Gastrocnemius medialis (tissue), 4 donors: ENCODE data around the gene STX8. TPM values are rescaled to one million over a fixed set of nuclear protein-coding genes. Genes with fewer than 3 reads are reported as not detected.

ENCODE experiments used
- ATAC-seq, 2 donors: fragments of 150-250 bp; one replicate each; pipeline ENCODE4 v1.9.1; 2016
- DNase-seq, 2 donors: peaks; one replicate each; pipeline ENCODE4 v3.0.0-alpha.2; 2019
- H3K27ac ChIP-seq, 4 donors: fragments of 200-600 bp; sonication (generic); 1 replicate in 1 of 4; 2 replicates in 3 of 4; pipeline ENCODE4 v1.5.1; 2016 to 2018; ENCODE audit warnings: mild to moderate bottlenecking in 2 of 4, moderate library complexity in 1 of 4
- H3K27me3 ChIP-seq, 3 donors: fragments of 200-600 bp; sonication (generic) in 2 of 3; 1 replicate in 1 of 3; 2 replicates in 2 of 3; pipeline versions ENCODE4 v1.5.1 to v1.6.0; 2016 to 2019; ENCODE audit warnings: mild to moderate bottlenecking in 1 of 3, moderate library complexity in 1 of 3
- H3K36me3 ChIP-seq, 2 donors: fragments of 200-600 bp; sonication (generic) in 1 of 2; one replicate each; pipeline ENCODE4 v1.5.1; 2017 to 2018
- H3K4me1 ChIP-seq, 2 donors: fragments of 200-600 bp; sonication (generic) in 1 of 2; one replicate each; pipeline ENCODE4 v1.5.1; 2016 to 2017; ENCODE audit warnings: mild to moderate bottlenecking in 2 of 2
- H3K4me3 ChIP-seq, 4 donors: fragments of 200-600 bp; sonication (generic) in 3 of 4; 1 replicate in 1 of 4; 2 replicates in 3 of 4; pipeline ENCODE4 v1.5.1; 2016 to 2019; ENCODE audit warnings: mild to moderate bottlenecking in 2 of 4
- H3K9me3 ChIP-seq, 3 donors: fragments of 200-600 bp; sonication (generic) in 2 of 3; 1 replicate in 1 of 3; 2 replicates in 2 of 3; pipeline ENCODE4 v1.5.1; 2016 to 2019
- POLR2A ChIP-seq, 2 donors: fragments of 450-650 bp; IDR thresholded peaks; one replicate each; pipeline ENCODE4 v1.6.1; 2017; ENCODE audit warnings: antibody characterized with exemption in 2 of 2, mild to moderate bottlenecking in 2 of 2, moderate library complexity in 2 of 2
- in situ Hi-C, 4 donors: fragments of 200-750 bp; cut with MboI; loops; one replicate each; pipeline versions ENCODE4 v1.15.0 to v1.8.0; 2017; ENCODE audit warnings: low sequenced_read_pairs in 4 of 4
- intact Hi-C: fragments of 100-400 bp; cut with DNase I; formaldehyde crosslinking; loops from one replicate; pipeline ENCODE4 v1.15.1; 2023; ENCODE audit warnings: low total_unique reads
- total RNA-seq, 4 donors: library from RNA; depleted of rRNA; stranded (reverse); fragments of >200 nt; gene quantifications; one replicate each; pipeline versions ENCODE4 v1.1.0 to v1.2.3, GENCODE V29; 2016
- TF ChIP-seq, protein P1 (sequence below), 5 experiments: fragments of 450-650 bp in 3 of 5; fragments of 200-600 bp in 2 of 5; sonication (generic) in 2 of 5; IDR thresholded peaks in 4 of 5; conservative IDR thresholded peaks in 1 of 5; 1 replicate in 4 of 5; 2 replicates in 1 of 5; pipeline ENCODE4 v1.5.1; 2016 to 2019; ENCODE audit warnings: antibody characterized with exemption in 5 of 5, mild to moderate bottlenecking in 3 of 5, moderate library complexity in 3 of 5

The STX8 gene
- total RNA-seq, 4 donors from 2014 or later, result 39.1 to 67.7 (median 58.2) TPM

DNA sequence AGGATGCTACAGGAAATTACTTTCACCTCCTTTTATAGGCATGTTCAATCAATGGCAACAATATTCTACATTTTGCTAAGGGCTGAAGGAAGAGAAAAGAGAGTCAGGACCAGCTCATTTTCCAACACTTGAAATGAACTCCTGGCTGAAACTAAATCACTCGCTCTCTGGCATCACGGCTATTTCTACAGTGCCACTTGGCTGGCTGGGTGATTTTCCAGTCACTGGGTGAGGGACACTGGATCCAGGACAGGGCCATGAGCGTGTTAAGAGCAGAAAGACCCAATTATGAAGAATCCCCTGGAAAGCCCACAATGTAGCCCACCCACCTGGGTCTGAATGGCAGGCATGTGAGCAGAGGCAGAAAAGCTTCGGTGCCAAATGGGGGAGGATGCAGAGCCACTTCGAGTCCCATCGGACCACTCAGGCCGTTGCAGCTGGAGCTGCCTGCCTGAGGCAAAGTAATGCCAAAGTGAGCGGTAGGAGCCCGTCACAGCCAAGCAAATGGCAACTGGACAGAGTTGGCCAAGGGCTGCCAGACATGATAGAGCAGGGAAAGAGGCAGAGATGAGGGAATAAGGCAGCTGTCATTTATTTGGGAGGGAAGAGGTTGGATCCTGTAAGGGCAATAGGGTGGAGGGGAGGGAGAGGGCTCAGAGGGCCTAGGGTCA is 246.2 kb downstream of the STX8 start:
- in situ Hi-C loops, result no loop called here
- H3K27ac ChIP-seq, result peak overlapping the region; percentile 15 to 74 (median 62)
- TF ChIP-seq, protein P1, sequence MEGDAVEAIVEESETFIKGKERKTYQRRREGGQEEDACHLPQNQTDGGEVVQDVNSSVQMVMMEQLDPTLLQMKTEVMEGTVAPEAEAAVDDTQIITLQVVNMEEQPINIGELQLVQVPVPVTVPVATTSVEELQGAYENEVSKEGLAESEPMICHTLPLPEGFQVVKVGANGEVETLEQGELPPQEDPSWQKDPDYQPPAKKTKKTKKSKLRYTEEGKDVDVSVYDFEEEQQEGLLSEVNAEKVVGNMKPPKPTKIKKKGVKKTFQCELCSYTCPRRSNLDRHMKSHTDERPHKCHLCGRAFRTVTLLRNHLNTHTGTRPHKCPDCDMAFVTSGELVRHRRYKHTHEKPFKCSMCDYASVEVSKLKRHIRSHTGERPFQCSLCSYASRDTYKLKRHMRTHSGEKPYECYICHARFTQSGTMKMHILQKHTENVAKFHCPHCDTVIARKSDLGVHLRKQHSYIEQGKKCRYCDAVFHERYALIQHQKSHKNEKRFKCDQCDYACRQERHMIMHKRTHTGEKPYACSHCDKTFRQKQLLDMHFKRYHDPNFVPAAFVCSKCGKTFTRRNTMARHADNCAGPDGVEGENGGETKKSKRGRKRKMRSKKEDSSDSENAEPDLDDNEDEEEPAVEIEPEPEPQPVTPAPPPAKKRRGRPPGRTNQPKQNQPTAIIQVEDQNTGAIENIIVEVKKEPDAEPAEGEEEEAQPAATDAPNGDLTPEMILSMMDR (IDR thresholded peaks at IDR 0.05 in 4 of 5, conservative IDR thresholded peaks at IDR 0.05 in 1 of 5), result no peak
- TF ChIP-seq POLR2A (IDR thresholded peaks at IDR 0.05), result no peak
- peaks cover 6 to 31% of the 10 kb centered on the region in 2 donors for H3K4me1 ChIP-seq
- no peaks in the 10 kb centered on the region for H3K27me3 ChIP-seq
- no peaks in the 10 kb centered on the region for H3K9me3 ChIP-seq
- peak; percentile 63 to 75 for ATAC-seq
- no peaks in the 10 kb centered on the region for H3K36me3 ChIP-seq
- no peak overlapping the region for H3K4me3 ChIP-seq
- intact Hi-C loops, result loop anchor here (5.0 kb wide), 1 partner anchor 38 kb away; no protein-coding TSS in a partner anchor
- DNase-seq, result peak in 1 of 2 donors; percentile 45

DNA sequence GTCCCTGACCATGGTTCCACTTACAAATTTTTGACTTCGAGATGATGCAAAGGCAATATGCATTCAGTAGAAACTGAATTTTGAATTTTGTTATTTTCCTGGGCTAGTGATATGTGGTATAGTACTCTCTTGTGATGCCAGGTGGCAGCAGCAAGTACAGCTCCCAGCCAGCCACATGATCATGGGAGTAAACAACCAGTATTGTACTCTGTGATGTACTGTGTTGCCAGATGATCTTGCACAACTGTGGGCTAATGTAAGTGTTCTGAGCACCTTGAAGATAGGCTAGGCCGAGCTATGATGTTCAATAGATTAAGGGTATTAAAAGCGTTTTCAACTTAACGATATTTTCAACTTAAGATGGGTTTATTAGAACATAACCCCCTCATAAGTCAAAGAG is 250.8 kb downstream of the STX8 start:
- H3K27me3 ChIP-seq, result no peaks in the 10 kb centered on the region
- H3K27ac ChIP-seq, result peak overlapping the region in 1 of 4 donors; percentile 13
- TF ChIP-seq, protein P1 (IDR thresholded peaks at IDR 0.05 in 4 of 5, conservative IDR thresholded peaks at IDR 0.05 in 1 of 5), result peak in 1 of 5 experiments; percentile 18
- TF ChIP-seq POLR2A (IDR thresholded peaks at IDR 0.05), result no peak
- ATAC-seq (peak; percentile 85 to 95), DNase-seq (peak; percentile 52 to 64)
- no peaks in the 10 kb centered on the region for H3K36me3 ChIP-seq
- intact Hi-C loops, result loop anchor here (5.0 kb wide), 1 partner anchor 42 kb away; no protein-coding TSS in a partner anchor
- no peak overlapping the region for H3K4me3 ChIP-seq
- peaks cover 0 to 17% of the 10 kb centered on the region in 2 donors for H3K4me1 ChIP-seq
- no peaks in the 10 kb centered on the region for H3K9me3 ChIP-seq
- in situ Hi-C loops, result no loop called here

GRCh38 chr17:9322326-9322725 is 253.3 kb downstream of the STX8 start:
- ATAC-seq, result no peak
- intact Hi-C loops (no loop called here), in situ Hi-C loops (no loop called here)

GRCh38 chr17:9321890-9322289 is 253.7 kb downstream of the STX8 start:
- no peak for TF ChIP-seq POLR2A (IDR thresholded peaks at IDR 0.05)
- TF ChIP-seq, protein P1 (IDR thresholded peaks at IDR 0.05 in 4 of 5, conservative IDR thresholded peaks at IDR 0.05 in 1 of 5), result no peak
- Histone ChIP-seq H3K27me3 (no peaks in the 10 kb centered on the region), H3K4me1 (peaks cover 0 to 8% of the 10 kb centered on the region in 2 donors), H3K9me3 (no peaks in the 10 kb centered on the region), H3K36me3 (no peaks in the 10 kb centered on the region), H3K27ac (no peak overlapping the region), H3K4me3 (no peak overlapping the region)
- no peak for ATAC-seq
- in situ Hi-C loops (no loop called here), intact Hi-C loops (no loop called here)
- DNase-seq, result no peak

More at GRCh38 chr17:9322326-9322725, 253.3 kb downstream of the STX8 start:
- H3K36me3 ChIP-seq, result no peaks in the 10 kb centered on the region
- TF ChIP-seq, protein P1 (IDR thresholded peaks at IDR 0.05 in 4 of 5, conservative IDR thresholded peaks at IDR 0.05 in 1 of 5), result no peak
- no peak for TF ChIP-seq POLR2A (IDR thresholded peaks at IDR 0.05)
- no peaks in the 10 kb centered on the region for H3K27me3 ChIP-seq
- H3K9me3 ChIP-seq, result no peaks in the 10 kb centered on the region
- DNase-seq, result no peak
- H3K4me1 ChIP-seq, result peaks cover 0 to 8% of the 10 kb centered on the region in 2 donors
- no peak overlapping the region for H3K27ac ChIP-seq
- H3K4me3 ChIP-seq, result no peak overlapping the region
